Urinary bladder (tissue), 4 donors: ENCODE data around the gene EXOC6B. TPM values are rescaled to one million over a fixed set of nuclear protein-coding genes. Genes with fewer than 3 reads are reported as not detected.

ENCODE experiments used
- DNase-seq: peaks from one replicate; pipeline ENCODE4 v3.0.0-alpha.2; 2015; ENCODE audit errors: extremely low spot score
- H3K27ac ChIP-seq: one replicate; pipeline ENCODE4 v1.5.1; 2013; ENCODE audit warnings: low read depth, mild to moderate bottlenecking, moderate library complexity
- H3K36me3 ChIP-seq: one replicate; pipeline ENCODE4 v1.6.1; 2013; ENCODE audit warnings: mild to moderate bottlenecking, moderate library complexity; ENCODE audit not compliant: insufficient read depth
- H3K4me1 ChIP-seq: one replicate; pipeline ENCODE4 v1.6.1; 2013; ENCODE audit warnings: mild to moderate bottlenecking, moderate library complexity; ENCODE audit not compliant: insufficient read depth
- H3K4me3 ChIP-seq: one replicate; pipeline ENCODE4 v1.5.1; 2013; ENCODE audit warnings: low read depth, low read length
- WGBS: extraction: QIAGEN DNeasy Blood & Tissue Kit; methylation state at CpG from one replicate; pipeline ENCODE4 v1.1.7; 2013; 5-methylcytosine and 5-hydroxymethylcytosine counted together
- polyA plus RNA-seq: library from polyadenylated mRNA; stranded (reverse); fragments of 200-250 nt; gene quantifications from one replicate; pipeline ENCODE4 v1.2.3, GENCODE V29; 2013
- total RNA-seq: library from RNA; depleted of rRNA; stranded (reverse); fragments of >200 nt; gene quantifications from one replicate; pipeline ENCODE4 v1.2.3, GENCODE V29; 2014
- donor health status: healthy with polysubstance abuse.
- donor health status: healthy.

The EXOC6B gene
- total RNA-seq (47.6 TPM), polyA plus RNA-seq (14.5 TPM)

GRCh38 chr2:72825257-72826155 is at the start of gene EXOC6B:
TSS of gene EXOC6B (minus strand) at chr2:72826033.
- no peaks in the 10 kb centered on the region for H3K4me1 ChIP-seq
- H3K4me3 ChIP-seq: peak within 1 kb of the TSS; percentile 93
- peak within 1 kb of the TSS; percentile 82 for H3K27ac ChIP-seq
- WGBS: under 1% methylated on average over 71 of the region's 71 CpGs
- DNase-seq: peak; percentile 90
- H3K36me3 ChIP-seq: no peaks in the 10 kb centered on the region

- Histone ChIP-seq H3K27ac (no peak overlapping the region), H3K4me1 (no peaks in the 10 kb centered on the region), H3K4me3 (no peak overlapping the region), H3K36me3 (no peaks in the 10 kb centered on the region)
- DNase-seq: no peak
These were observed 46.0 kb upstream of the EXOC6B start for GRCh38 chr2:72871880-72872279.

GRCh38 chr2:72871060-72871459 is 45.2 kb upstream of the EXOC6B start:
- Histone ChIP-seq H3K4me1 (no peaks in the 10 kb centered on the region), H3K27ac (no peak overlapping the region), H3K36me3 (no peaks in the 10 kb centered on the region), H3K4me3 (no peak overlapping the region)
- DNase-seq: no peak
- WGBS: 37% methylated on average over 1 of the region's 1 CpG

- DNase-seq: no peak
- 52% methylated on average over 2 of the region's 2 CpGs for WGBS
- no peaks in the 10 kb centered on the region for H3K4me1 ChIP-seq
- H3K4me3 ChIP-seq: no peak overlapping the region
- H3K36me3 ChIP-seq: no peaks in the 10 kb centered on the region
- no peak overlapping the region for H3K27ac ChIP-seq
These were observed 38.7 kb upstream of the EXOC6B start for GRCh38 chr2:72864500-72864899.

GRCh38 chr2:72863046-72863445 is 37.2 kb upstream of the EXOC6B start:
- no peak overlapping the region for H3K27ac ChIP-seq

GRCh38 chr2:72862239-72862988 is 36.6 kb upstream of the EXOC6B start:
- Histone ChIP-seq H3K36me3 (no peaks in the 10 kb centered on the region), H3K4me3 (no peak overlapping the region), H3K4me1 (no peaks in the 10 kb centered on the region), H3K27ac (no peak overlapping the region)
- WGBS: 7% methylated on average over 33 of the region's 33 CpGs
- DNase-seq: peak; percentile 43

More at GRCh38 chr2:72863046-72863445, 37.2 kb upstream of the EXOC6B start:
- no peak for DNase-seq
- H3K4me1 ChIP-seq: no peaks in the 10 kb centered on the region
- no peaks in the 10 kb centered on the region for H3K36me3 ChIP-seq
- no peak overlapping the region for H3K4me3 ChIP-seq
- 49% methylated on average over 13 of the region's 13 CpGs for WGBS

GRCh38 chr2:72859831-72860262 is 34.0 kb upstream of the EXOC6B start:
- peak; percentile 28 for DNase-seq
- H3K4me3 ChIP-seq: no peak overlapping the region
- WGBS: 0% methylated on average over 3 of the region's 3 CpGs

GRCh38 chr2:72851333-72851732 is 25.5 kb upstream of the EXOC6B start:
- no peak for DNase-seq
- no peaks in the 10 kb centered on the region for H3K4me1 ChIP-seq
- H3K27ac ChIP-seq: no peak overlapping the region
- H3K4me3 ChIP-seq: no peak overlapping the region
- WGBS: 41% methylated on average over 7 of the region's 7 CpGs
- no peaks in the 10 kb centered on the region for H3K36me3 ChIP-seq

More at GRCh38 chr2:72859831-72860262, 34.0 kb upstream of the EXOC6B start:
- Histone ChIP-seq H3K27ac (no peak overlapping the region), H3K36me3 (no peaks in the 10 kb centered on the region), H3K4me1 (no peaks in the 10 kb centered on the region)

GRCh38 chr2:72849138-72849462 is 23.3 kb upstream of the EXOC6B start:
- H3K4me1 ChIP-seq: no peaks in the 10 kb centered on the region
- 79% methylated on average over 1 of the region's 1 CpG for WGBS
- no peaks in the 10 kb centered on the region for H3K36me3 ChIP-seq
- H3K4me3 ChIP-seq: no peak overlapping the region
- H3K27ac ChIP-seq: no peak overlapping the region
- DNase-seq: no peak

- no peak overlapping the region for H3K27ac ChIP-seq
- 90% methylated on average over 3 of the region's 3 CpGs for WGBS
- H3K4me1 ChIP-seq: no peaks in the 10 kb centered on the region
- H3K4me3 ChIP-seq: no peak overlapping the region
- no peak for DNase-seq
- H3K36me3 ChIP-seq: no peaks in the 10 kb centered on the region
These were observed 22.8 kb upstream of the EXOC6B start for GRCh38 chr2:72848436-72849137.

- H3K4me3 ChIP-seq: no peak overlapping the region
- 40% methylated on average over 3 of the region's 3 CpGs for WGBS
- no peak overlapping the region for H3K27ac ChIP-seq
- H3K4me1 ChIP-seq: no peaks in the 10 kb centered on the region
- DNase-seq: no peak
- no peaks in the 10 kb centered on the region for H3K36me3 ChIP-seq
These were observed 21.9 kb upstream of the EXOC6B start for GRCh38 chr2:72847534-72848315.

GRCh38 chr2:72846171-72847095 is 20.6 kb upstream of the EXOC6B start:
- H3K4me1 ChIP-seq: no peaks in the 10 kb centered on the region
- no peak for DNase-seq
- 79% methylated on average over 6 of the region's 6 CpGs for WGBS
- H3K4me3 ChIP-seq: no peak overlapping the region
- no peak overlapping the region for H3K27ac ChIP-seq
- H3K36me3 ChIP-seq: no peaks in the 10 kb centered on the region
